GM21723 (cell line): ENCODE measurements around the gene MS4A12.
"Not testable (repeated sequence)": the region's sequence is repeated elsewhere in the genome, so short reads cannot be mapped to it uniquely, and the experiment has no call there.

ENCODE experiments used
- ATAC-seq: cut with Tn5 transposase; IDR thresholded peaks from one replicate; pipeline ENCODE4 v1.9.1; 2021; ENCODE audit warnings: mild to moderate bottlenecking, moderate library complexity; ENCODE audit not compliant: unreplicated experiment

The MS4A12 gene, protein sequence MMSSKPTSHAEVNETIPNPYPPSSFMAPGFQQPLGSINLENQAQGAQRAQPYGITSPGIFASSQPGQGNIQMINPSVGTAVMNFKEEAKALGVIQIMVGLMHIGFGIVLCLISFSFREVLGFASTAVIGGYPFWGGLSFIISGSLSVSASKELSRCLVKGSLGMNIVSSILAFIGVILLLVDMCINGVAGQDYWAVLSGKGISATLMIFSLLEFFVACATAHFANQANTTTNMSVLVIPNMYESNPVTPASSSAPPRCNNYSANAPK

GRCh38 chr11:60492488-60493009, at the start of gene MS4A12:
MS4A12 (plus strand) TSS chr11:60492778; CDS start chr11:60497319, 4,541 bp downstream.
- no peak for ATAC-seq

DNA sequence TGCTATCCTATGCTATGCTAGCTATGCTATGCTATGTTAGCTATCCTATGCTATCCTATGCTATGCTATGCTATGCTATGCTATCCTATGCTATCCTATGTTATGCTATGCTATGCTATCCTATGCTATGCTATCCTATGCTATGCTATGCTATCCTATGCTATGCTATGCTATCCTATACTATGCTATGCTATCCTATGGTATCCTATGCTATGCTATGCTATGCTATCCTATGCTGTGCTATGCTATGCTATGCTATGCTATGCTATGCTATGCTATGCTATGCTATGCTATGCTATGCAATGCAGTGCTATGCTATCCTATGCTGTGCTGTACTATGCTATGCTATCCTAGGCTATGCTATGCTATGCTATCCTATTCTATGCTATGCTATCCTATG, 45.5 kb upstream of the MS4A12 start:
- ATAC-seq = no peak

GRCh38 chr11:60447846-60448245, 44.7 kb upstream of the MS4A12 start:
- ATAC-seq = no peak

DNA sequence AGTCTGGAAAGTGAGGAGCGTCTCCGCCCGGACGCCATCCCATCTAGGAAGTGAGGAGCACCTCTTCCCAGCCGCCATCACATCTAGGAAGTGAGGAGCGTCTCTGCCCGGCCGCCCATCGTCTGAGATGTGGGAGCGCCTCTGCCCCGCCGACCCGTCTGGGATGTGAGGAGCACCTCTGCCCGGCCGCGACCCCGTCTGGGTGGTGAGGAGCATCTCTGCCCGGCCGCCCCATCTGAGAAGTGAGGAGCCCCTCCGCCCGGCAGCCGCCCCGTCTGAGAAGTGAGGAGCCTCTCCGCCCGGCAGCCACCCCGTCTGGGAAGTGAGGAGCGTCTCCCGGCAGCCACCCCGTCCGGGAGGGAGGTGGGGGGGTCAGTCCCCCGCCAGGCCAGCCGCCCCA, 41.4 kb upstream of the MS4A12 start:
- not testable (repeated sequence) for ATAC-seq

DNA sequence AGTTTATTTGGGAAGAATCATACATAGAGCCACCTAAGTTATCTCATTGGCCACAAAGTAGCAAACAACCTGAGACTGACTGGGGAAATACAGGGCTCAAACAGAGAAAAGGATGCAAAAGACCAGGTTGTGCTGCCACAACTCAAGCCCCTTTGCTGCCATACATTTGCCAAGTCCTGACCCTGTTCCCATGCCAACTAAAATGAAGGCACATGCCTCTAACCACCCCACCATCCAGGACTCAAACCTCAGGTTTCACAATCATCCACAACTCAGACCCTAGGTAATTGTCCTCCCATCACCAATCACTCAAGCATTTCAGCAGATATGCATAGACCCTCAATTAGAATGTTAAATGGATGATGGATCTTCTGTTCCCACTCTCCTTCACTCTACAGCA, 38.4 kb upstream of the MS4A12 start:
- no peak for ATAC-seq

- ATAC-seq = peak; percentile 86
Measured at GRCh38 chr11:60455531-60456042, 37.0 kb upstream of the MS4A12 start, which contains the start of gene MS4A1. MS4A1 (plus strand) TSS chr11:60455847; CDS start chr11:60462375, 6,528 bp downstream.

DNA sequence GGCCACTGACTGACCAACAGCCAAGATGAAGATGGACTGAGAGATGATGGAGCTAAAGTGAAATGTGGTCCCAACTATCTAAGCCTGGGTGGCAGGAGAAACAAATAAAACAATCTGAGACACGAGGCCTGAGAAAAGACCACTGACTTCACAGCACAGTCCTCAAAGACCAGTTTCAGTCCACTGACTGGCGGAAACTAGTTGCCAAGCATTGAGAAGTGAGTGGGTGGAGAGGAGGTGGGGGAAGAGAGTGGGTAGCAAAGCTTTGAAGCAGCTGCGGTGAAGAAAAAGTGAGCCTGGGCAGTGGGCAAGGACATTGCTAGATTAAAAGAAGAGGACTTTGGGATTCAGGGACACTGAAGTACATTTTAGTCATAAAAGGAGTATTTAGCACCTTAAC, 35.0 kb upstream of the MS4A12 start:
- ATAC-seq = peak; percentile 44

DNA sequence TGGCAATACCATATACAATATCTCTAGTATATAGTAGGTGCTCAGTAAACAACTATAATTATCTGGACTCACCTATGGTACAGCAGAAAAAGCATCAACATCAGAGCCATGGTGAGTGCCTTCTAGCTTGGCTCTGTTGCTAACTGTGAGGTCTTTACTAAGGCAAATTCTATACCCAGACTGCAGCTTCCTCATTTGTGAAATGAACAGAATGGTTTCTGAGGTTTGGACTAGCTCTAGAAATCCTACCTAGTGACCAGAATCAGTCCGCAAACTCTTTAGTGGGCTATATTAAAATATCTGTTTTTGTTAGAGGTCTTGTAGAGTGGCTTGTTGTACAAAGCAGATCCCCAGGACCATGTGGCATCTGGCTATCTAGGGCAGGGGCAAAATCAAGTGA, 33.2 kb upstream of the MS4A12 start:
- ATAC-seq = peak; percentile 20

DNA sequence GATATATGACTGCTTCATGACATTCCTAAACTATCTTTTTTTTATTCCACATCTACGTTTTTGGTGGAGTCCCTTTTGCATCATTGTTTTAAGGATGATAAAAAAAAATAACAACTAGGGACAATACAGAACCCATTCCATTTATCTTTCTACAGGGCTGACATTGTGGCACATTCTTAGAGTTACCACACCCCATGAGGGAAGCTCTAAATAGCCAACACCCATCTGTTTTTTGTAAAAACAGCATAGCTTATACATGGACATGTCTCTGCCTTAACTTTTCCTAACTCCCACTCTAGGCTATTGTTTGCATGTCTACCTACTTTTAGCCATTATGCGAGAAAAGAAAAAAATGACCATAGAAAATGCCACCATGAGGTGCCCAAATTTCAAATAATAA, 23.7 kb upstream of the MS4A12 start:
- no peak for ATAC-seq

DNA sequence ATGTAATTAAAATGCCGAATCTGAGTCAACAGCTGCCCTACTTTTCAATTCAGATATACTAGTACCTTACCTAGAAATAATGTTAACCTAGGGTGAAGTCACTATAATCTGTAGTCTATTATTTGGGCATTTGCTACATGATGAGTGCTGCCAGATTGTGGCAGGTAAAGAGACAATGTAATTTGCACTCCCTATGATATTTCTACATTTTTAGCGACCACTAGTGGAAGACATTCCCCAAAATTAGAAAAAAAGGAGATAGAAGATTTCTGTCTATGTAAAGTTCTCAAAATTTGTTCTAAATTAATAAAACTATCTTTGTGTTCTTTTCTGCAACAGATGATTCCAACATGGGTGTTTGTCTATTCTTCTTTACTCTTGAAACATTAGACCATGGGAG, 22.9 kb upstream of the MS4A12 start:
- no peak for ATAC-seq

DNA sequence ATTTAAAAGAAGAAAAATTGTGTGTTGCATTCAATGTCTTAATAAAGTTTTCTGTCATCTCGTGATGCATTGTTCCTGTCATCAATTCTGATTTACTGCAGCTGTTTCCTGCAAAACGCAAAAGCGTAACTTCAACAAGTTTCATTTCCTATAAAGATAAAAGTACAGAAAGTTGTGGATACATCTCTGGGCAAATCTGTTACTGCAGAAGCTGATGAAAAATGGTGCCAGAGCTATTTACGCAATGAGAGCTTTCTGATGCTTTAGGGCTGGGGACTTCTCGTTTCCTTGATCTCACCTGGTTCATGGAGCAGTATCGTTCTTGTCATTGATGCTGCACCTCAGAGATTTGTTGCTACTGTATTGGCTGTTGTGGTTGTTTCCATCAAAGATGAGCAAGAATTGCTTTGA, 15.5 kb upstream of the MS4A12 start:
- peak; percentile 62 for ATAC-seq

GRCh38 chr11:60482361-60482760, 10.2 kb upstream of the MS4A12 start:
- ATAC-seq = peak; percentile 48

GRCh38 chr11:60485987-60486386, 6.6 kb upstream of the MS4A12 start:
- peak; percentile 94 for ATAC-seq

- ATAC-seq = no peak
Measured at GRCh38 chr11:60493454-60493853, 876 bp downstream of the MS4A12 start.

DNA sequence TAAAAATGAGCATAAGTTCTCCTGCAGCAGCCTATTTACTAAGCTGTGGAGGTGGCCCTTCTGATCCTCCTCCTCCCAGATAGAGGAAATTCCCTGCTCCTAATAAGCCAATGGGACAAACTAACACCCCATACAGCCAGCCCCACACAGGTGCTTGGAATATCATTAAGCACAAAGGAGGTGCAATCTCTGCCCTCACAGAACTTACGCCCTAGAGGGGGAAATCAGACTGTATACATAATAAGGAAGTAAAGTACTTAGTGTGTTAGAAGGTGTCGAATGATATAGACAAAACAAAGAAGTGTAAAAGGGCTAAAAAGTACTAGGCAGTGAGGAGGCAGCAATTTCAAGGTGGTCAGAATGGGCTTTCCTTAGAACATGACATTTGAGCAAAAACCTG, 5.8 kb downstream of the MS4A12 start:
- ATAC-seq = peak; percentile 27

DNA sequence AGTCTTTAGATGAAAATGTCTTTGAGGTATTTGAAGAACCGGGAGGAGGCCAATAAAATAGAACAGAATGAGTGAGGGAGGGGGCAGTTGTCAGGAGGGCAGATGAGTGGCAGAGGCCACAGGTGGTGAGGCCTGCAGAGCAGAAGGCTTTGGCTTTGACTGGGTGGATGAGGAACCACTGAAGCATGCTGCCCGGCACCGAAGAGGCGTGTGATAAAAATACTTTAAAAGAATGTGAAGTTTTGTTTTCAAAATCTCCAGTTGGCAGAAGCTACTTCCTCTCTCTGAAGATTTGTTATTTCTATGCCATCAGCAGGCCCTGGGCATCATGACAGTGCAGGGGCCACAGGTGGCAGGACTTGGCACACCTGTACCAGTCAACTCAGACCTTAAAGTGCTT, 6.3 kb downstream of the MS4A12 start:
- ATAC-seq = peak; percentile 87

DNA sequence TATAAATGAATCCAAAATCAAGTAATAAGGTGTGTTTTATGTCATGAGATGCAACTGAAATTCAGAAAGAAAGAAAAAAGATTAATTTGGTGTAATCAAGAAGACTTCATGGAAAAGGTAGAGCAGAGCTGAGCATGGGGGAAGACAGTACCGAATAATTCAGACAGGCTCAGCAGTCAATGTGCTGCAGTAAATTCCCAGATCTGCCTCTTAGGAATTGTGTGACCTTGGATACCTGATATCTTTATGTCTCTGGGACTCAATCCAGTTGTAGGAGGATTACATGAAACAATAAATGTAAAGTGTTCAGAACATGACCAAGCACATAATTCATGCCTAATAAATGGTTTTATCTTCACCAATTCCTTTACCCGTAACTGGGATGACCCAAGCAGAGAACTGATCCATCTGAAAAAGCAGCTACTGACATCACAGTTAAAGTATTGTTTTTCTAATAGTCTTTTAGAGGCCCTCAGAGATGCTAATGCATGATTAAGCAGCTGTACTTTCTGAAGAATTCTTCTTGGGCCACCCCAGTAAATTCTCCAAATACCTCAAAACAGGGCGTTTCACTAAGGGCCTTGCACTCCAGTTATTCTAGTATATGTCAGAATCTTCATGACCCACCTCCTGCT, 7.8 kb downstream of the MS4A12 start:
- no peak for ATAC-seq

DNA sequence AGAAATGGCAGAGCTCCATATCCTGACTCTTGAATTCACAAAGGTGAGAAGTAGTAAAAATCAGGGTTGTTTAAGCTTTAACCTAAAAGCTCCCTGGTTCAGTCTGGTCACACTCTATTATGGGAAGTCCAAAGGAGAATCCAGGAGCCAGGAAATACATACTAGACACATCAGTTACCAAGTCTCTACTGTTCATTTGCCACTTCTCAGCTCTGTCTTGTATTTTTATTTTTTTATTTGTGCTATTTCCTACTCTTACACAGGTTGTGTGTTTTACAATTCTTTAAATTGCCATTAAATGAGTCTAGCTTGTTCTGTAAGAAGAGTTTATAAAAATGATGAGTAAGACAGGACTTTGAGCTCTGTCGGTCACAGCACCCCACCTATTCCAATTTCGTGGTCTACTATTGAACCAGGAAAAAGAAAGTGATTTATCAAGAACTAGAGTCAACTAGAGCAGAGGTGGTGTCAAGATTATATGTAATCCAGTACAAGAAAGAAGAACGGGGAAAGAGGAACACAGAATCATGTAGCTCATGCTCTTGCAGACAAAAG, 9.7 kb downstream of the MS4A12 start:
- ATAC-seq = no peak

DNA sequence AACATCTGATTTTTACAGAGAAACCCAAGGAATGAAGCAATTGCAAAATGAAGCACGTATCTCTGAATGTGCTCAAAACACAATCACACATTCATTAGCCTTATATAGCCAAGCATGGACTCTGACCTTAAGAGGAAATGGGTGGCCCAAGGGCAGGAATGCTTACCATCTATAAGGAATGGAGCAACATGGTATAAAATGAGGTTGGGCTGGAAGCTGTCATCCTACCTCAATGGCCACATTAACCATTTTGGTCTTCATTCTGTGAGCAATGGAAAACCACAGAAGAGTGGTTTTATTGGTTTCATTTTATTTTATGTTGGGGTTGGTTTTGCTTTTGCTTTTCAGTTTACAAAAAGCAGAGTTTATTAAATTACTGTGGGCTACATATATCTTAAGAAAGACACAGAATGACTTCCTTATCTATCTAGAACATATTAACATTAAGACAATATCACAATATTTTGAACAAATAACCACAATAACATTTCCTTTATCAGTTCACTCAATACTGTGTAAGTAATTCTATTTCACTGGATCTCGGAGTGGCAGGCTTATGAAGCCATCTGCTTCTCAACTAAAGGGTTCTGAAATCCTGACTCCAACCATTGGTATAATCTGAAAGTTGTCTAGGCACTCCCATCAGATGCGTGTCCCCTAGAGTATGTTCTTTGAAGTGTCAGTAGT, 11.8 kb downstream of the MS4A12 start:
- ATAC-seq = peak; percentile 51

GRCh38 chr11:60509609-60510008, 17.0 kb downstream of the MS4A12 start:
- ATAC-seq = not testable (repeated sequence)

DNA sequence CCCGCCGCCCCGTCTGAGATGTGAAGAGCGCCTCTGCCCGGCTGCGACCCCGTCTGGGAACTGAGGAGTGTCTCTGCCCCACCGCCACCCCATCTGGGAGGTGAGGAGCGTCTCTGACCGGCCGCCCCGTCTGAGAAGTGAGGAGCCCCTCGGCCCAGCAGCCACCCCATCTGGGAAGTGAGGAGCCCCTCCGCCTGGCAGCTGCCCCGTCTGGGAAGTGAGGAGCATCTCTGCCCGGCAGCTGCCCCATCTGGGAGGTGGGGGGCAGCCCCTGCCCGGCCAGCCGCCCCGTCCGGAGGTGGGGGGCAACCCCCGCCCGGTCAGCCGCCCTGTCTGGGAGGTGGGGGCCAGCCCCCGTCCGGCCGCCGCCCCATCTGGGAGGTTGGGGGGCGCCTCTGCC, 17.6 kb downstream of the MS4A12 start:
- not testable (repeated sequence) for ATAC-seq
